GM21360 (cell line): ENCODE results near the gene FXN.

Experiments
- ATAC-seq: cut with Tn5 transposase; IDR thresholded peaks from one replicate; pipeline ENCODE4 v1.9.1; 2021; ENCODE audit warnings: mild to moderate bottlenecking, moderate library complexity; ENCODE audit not compliant: unreplicated experiment

Gene FXN

GRCh38 chr9:69137311-69137710 lies 101.8 kb downstream of the FXN start:
- no peak for ATAC-seq

- ATAC-seq = no peak
Observed at GRCh38 chr9:69139596-69139995, 104.0 kb downstream of the FXN start.

GRCh38 chr9:69140123-69140735 lies 104.7 kb downstream of the FXN start:
- ATAC-seq = no peak

- ATAC-seq = no peak
Observed at GRCh38 chr9:69141851-69142250, 106.3 kb downstream of the FXN start.

GRCh38 chr9:69143291-69143690 lies 107.7 kb downstream of the FXN start:
- ATAC-seq = no peak

GRCh38 chr9:69145144-69145715 lies 109.7 kb downstream of the FXN start:
- no peak for ATAC-seq

- no peak for ATAC-seq
Observed at GRCh38 chr9:69147041-69147834, 111.7 kb downstream of the FXN start.

- ATAC-seq = no peak
Observed at GRCh38 chr9:69149321-69149807, 113.8 kb downstream of the FXN start.
